ENCODE measurements around the gene LRCH1.

The LRCH1 gene

DNA sequence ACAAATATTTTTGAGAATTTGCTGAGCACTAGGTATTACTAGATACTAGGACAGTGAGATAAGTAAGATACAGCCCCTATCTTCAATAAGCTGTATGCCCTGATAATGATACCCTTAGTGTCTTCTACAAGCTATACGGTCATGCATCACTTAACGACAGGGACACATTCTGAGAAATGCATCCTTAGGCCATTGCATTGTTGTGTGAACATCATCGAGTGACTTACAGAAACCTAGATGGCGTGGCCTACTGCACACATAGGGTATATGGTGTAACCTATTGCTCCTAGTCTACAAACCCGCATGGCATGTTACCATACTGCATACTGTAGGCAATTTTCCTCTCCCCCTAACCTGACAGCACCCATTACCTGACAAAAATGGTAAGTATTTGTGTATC lies 64.9 kb downstream of the LRCH1 start:
- Histone ChIP-seq H3K9me3 (ENCODE audit: control insufficient read depth, insufficient read depth, low read length) (no peaks in the 10 kb centered on the region), H3K9ac (ENCODE audit: low read depth, low read length) (no peak overlapping the region), H3K27ac (ENCODE audit: low read depth, low read length) (no peak overlapping the region), H3K4me3 (ENCODE audit: low read depth, low read length) (no peak overlapping the region), H3K4me1 (ENCODE audit: control insufficient read depth, insufficient read depth, low read length) (peaks cover 60% of the 10 kb centered on the region), H3K27me3 (ENCODE audit: control insufficient read depth, insufficient read depth, low read length) (no peaks in the 10 kb centered on the region), H3K36me3 (ENCODE audit: control insufficient read depth, insufficient read depth, low read length) (no peaks in the 10 kb centered on the region)

DNA sequence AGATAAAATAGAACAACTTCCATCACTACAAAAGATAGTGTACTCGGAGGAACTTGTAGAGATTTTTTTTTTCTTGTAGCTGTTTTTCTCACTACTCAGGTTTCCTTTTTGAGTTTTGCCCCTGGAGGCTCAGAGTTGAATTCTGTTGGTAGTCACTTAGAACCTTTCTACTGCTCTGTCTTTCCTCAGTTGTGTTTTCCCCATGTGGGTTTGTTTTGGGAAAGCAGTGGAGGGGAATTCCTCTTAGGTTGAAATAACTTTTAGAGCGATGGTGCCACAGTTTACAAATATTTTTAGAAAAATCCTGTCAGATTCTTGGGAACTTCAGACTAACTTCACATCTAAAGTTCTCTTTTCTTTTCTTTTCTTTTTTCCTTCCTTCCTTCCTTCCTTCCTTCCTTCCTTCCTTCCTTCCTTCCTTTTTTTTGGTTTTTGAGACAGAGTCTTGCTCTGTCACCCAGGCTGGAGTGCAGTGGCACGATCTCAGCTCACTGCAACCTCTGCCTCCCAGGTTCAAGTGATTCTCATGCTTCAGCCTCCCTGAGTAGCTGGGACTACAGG lies 65.8 kb downstream of the LRCH1 start:
- no peak overlapping the region for H3K27ac ChIP-seq (ENCODE audit: low read depth, low read length)

DNA sequence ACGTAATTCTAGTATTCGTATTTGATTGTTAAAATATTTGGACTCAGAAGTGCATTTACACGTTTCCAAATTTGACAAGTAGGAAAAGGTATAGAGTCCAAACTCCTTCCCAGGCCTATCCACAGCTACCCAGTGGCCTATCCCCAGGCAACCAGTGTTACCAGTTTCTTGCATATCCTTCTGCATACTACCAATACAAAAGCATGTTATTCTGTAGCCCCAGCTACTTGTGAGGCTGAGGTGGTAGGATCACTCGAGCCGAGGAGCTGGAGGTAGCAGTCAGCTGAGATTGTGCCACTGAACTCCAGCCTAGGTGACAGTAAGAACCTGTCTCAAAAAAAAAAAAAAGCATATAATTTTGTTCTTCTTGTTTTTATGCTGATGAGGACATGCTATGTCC lies 67.1 kb downstream of the LRCH1 start:
- no peak overlapping the region for H3K4me3 ChIP-seq (ENCODE audit: low read depth, low read length)
- H3K27ac ChIP-seq (ENCODE audit: low read depth, low read length): no peak overlapping the region
- peaks cover 60% of the 10 kb centered on the region for H3K4me1 ChIP-seq (ENCODE audit: control insufficient read depth, insufficient read depth, low read length)
- H3K27me3 ChIP-seq (ENCODE audit: control insufficient read depth, insufficient read depth, low read length): no peaks in the 10 kb centered on the region
- H3K36me3 ChIP-seq (ENCODE audit: control insufficient read depth, insufficient read depth, low read length): no peaks in the 10 kb centered on the region
- H3K9ac ChIP-seq (ENCODE audit: low read depth, low read length): no peak overlapping the region; the same call in 1 of the 2 replicates
- H3K9me3 ChIP-seq (ENCODE audit: control insufficient read depth, insufficient read depth, low read length): no peaks in the 10 kb centered on the region

More for the DNA sequence above, 65.8 kb downstream of the LRCH1 start:
- H3K36me3 ChIP-seq (ENCODE audit: control insufficient read depth, insufficient read depth, low read length): no peaks in the 10 kb centered on the region
- H3K9ac ChIP-seq (ENCODE audit: low read depth, low read length): no peak overlapping the region
- H3K4me3 ChIP-seq (ENCODE audit: low read depth, low read length): no peak overlapping the region
- peaks cover 57% of the 10 kb centered on the region for H3K4me1 ChIP-seq (ENCODE audit: control insufficient read depth, insufficient read depth, low read length)
- H3K9me3 ChIP-seq (ENCODE audit: control insufficient read depth, insufficient read depth, low read length): no peaks in the 10 kb centered on the region
- H3K27me3 ChIP-seq (ENCODE audit: control insufficient read depth, insufficient read depth, low read length): no peaks in the 10 kb centered on the region

DNA sequence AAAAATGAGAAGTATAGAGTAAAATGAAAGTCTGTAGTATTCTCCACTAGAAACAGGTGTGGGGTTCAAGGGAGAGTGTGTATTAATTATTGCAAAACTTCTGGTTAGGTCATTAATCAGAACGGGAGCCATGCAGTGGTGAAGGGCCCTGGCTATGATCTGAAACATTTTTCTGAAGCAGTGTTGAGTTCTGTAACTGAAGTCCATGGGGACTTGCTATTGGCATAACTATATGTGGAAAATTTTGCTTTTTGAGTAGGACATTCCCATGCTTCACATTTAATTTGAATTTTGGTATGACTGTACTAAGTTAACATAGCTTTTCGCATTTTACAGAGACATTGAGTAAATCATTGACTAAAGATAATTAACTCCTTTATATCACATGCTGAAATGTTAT lies 67.5 kb downstream of the LRCH1 start:
- Histone ChIP-seq H3K27me3 (ENCODE audit: control insufficient read depth, insufficient read depth, low read length) (no peaks in the 10 kb centered on the region), H3K4me1 (ENCODE audit: control insufficient read depth, insufficient read depth, low read length) (peaks cover 58% of the 10 kb centered on the region), H3K9ac (ENCODE audit: low read depth, low read length) (no peak overlapping the region), H3K27ac (ENCODE audit: low read depth, low read length) (no peak overlapping the region), H3K4me3 (ENCODE audit: low read depth, low read length) (no peak overlapping the region), H3K36me3 (ENCODE audit: control insufficient read depth, insufficient read depth, low read length) (no peaks in the 10 kb centered on the region), H3K9me3 (ENCODE audit: control insufficient read depth, insufficient read depth, low read length) (no peaks in the 10 kb centered on the region)

DNA sequence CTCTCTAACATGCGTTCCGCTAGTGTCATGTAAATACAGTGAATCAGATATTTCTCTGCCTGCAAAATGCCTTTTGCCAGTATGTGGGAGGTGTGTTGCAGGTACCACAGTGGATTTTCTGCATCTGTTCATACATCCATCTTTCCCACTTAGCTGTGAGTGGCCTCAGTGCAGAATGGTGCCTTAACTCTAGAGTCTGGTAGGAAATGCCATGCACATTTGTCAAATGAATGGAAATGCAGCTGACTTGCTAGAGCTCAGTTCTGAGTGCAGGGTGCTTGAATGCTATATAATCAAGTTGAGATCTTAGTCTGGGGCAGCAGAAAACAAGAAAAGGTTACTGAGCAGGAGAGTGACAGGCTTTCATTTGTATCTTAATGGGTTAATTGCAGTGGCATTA lies 68.2 kb downstream of the LRCH1 start:
- H3K27ac ChIP-seq (ENCODE audit: low read depth, low read length): no peak overlapping the region
- no peaks in the 10 kb centered on the region for H3K9me3 ChIP-seq (ENCODE audit: control insufficient read depth, insufficient read depth, low read length)
- no peak overlapping the region for H3K9ac ChIP-seq (ENCODE audit: low read depth, low read length)
- no peaks in the 10 kb centered on the region for H3K27me3 ChIP-seq (ENCODE audit: control insufficient read depth, insufficient read depth, low read length)
- H3K4me1 ChIP-seq (ENCODE audit: control insufficient read depth, insufficient read depth, low read length): peaks cover 56% of the 10 kb centered on the region
- H3K4me3 ChIP-seq (ENCODE audit: low read depth, low read length): no peak overlapping the region
- no peaks in the 10 kb centered on the region for H3K36me3 ChIP-seq (ENCODE audit: control insufficient read depth, insufficient read depth, low read length)

DNA sequence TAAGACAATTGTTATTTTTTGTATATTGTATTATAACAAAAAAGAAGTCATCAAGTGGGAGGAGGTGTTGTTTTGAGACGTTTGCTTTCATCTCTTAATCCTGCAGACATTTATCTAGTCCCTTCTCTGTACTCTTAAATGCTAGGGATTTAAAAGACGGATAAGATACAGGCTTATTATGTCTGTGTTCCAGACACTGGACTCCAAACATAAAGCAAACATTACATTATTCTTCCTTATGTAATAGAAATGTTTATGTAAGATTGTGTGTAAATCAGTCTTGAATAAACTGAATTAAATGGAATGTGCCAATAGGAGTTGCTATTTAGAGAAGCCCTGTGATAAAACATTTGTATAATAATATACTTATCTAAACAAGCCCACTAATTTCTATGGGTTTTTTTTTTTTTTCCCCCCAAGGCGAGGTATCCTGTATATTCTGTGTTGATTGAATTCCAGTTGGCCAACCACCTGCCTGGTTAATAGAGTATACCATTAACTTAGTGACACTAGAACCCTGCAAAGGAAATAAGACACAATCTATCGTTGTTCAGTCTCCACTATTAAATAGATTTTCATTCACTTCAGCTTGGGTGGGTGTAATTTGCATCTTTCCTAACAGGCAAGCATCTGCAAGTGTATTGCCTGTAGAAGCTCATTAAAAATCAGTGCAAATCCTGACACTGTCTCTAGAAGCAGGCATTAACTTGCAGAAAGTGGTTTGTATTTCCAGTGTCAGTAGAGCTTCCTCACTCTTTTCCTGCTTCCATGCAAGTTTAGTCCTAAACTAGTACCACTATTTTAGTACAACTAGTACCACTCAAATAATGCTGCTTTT lies 69.0 kb downstream of the LRCH1 start:
- Histone ChIP-seq H3K27ac (ENCODE audit: low read depth, low read length) (no peak overlapping the region), H3K36me3 (ENCODE audit: control insufficient read depth, insufficient read depth, low read length) (no peaks in the 10 kb centered on the region), H3K9me3 (ENCODE audit: control insufficient read depth, insufficient read depth, low read length) (no peaks in the 10 kb centered on the region), H3K4me1 (ENCODE audit: control insufficient read depth, insufficient read depth, low read length) (peaks cover 55% of the 10 kb centered on the region), H3K9ac (ENCODE audit: low read depth, low read length) (no peak overlapping the region), H3K4me3 (ENCODE audit: low read depth, low read length) (no peak overlapping the region), H3K27me3 (ENCODE audit: control insufficient read depth, insufficient read depth, low read length) (no peaks in the 10 kb centered on the region)

DNA sequence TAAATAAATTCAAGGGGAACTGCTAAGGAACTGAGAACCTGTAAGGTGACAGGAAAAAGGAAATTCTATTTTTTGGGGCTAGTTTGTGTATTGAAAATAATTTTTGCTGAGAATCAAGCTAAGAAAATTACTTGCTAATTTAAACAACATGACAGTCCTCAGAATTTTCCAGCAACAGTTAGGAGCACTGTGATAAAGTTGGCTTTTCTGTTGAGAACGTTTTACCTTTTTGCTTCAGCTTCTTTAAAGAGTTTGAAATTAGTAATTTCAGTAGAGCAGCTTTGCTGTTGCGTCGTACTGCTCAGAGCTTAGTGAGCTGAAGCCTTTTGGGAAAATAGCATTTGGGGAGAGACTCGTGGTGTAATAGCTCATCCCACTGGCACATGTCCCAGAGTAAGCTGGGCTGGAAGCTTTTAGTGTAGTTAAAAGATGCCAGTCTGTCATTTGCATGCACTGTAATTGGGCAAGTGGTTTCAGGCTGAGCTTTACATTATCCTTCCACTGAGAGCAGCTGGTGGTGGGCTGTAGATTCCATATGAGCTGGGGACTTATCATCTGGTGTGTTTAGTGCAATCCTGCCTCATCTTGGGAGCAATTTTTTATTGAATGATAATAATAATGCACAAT lies 69.8 kb downstream of the LRCH1 start:
- H3K9me3 ChIP-seq (ENCODE audit: control insufficient read depth, insufficient read depth, low read length): no peaks in the 10 kb centered on the region
- no peak overlapping the region for H3K9ac ChIP-seq (ENCODE audit: low read depth, low read length)
- H3K36me3 ChIP-seq (ENCODE audit: control insufficient read depth, insufficient read depth, low read length): no peaks in the 10 kb centered on the region
- H3K27me3 ChIP-seq (ENCODE audit: control insufficient read depth, insufficient read depth, low read length): no peaks in the 10 kb centered on the region
- no peak overlapping the region for H3K4me3 ChIP-seq (ENCODE audit: low read depth, low read length)
- peaks cover 50% of the 10 kb centered on the region for H3K4me1 ChIP-seq (ENCODE audit: control insufficient read depth, insufficient read depth, low read length)
- H3K27ac ChIP-seq (ENCODE audit: low read depth, low read length): no peak overlapping the region

DNA sequence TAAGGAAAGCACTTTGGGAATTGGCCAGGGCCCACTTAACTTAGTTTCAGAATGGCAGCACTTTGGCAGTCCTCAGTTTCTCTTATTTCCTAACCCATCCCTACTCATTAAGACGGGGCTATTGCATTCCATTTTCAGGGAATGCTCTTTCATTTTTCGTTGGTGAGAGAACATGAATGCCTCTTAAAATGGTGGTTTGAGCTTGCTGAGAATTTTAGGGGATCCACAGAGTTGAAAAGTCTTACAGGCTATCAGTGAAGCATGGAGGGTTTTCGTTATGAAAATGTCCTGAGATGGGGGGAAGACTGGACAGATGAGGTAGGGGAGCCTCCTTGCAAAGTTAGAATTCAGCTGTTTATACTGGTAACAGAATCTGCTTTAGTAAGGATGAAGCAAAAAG lies 71.4 kb downstream of the LRCH1 start:
- Histone ChIP-seq H3K4me1 (ENCODE audit: control insufficient read depth, insufficient read depth, low read length) (peaks cover 51% of the 10 kb centered on the region), H3K27me3 (ENCODE audit: control insufficient read depth, insufficient read depth, low read length) (no peaks in the 10 kb centered on the region), H3K36me3 (ENCODE audit: control insufficient read depth, insufficient read depth, low read length) (no peaks in the 10 kb centered on the region; the same call in 1 of the 2 replicates), H3K9ac (ENCODE audit: low read depth, low read length) (no peak overlapping the region), H3K27ac (ENCODE audit: low read depth, low read length) (no peak overlapping the region), H3K4me3 (ENCODE audit: low read depth, low read length) (no peak overlapping the region), H3K9me3 (ENCODE audit: control insufficient read depth, insufficient read depth, low read length) (no peaks in the 10 kb centered on the region)

DNA sequence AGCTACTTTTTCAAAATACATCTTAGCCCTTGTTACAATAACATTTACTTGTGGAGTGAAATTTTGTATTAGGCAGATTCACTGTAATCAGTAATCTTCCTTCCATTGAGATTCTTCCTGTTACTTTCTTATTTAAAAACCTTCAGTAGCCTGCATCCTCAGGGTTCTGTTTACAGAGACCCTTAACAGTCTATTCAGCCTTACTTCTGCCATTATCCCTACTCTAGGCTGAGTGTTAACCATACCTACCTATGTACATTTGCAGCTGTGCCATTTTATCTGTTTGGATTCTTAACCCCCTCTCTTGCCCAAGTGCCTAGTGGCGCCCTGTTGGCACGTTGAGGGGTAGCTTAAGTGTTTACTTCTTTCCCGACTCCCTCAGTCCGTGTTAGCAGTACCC lies 71.9 kb downstream of the LRCH1 start:
- Histone ChIP-seq H3K9me3 (ENCODE audit: control insufficient read depth, insufficient read depth, low read length) (no peaks in the 10 kb centered on the region), H3K4me1 (ENCODE audit: control insufficient read depth, insufficient read depth, low read length) (peaks cover 53% of the 10 kb centered on the region)

DNA sequence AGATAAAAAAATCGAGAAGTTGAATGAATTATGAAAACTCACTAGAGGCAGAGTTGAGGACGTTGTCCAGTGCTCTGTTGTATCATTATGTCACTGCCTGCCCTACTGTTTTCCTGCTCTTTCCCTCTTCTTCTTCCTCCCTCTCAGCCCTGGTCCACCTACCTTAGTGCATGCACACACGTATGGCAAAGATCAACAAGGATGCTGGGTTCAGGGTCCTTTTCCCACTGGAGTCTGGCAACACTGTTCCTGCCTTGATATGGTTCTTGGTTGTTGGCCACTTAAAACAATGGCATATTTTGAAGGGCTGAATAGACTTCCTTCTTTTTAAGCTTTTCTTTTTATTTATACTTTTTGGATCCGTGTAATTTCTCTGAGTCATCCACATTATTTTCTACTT lies 74.5 kb downstream of the LRCH1 start:
- Histone ChIP-seq H3K4me1 (ENCODE audit: control insufficient read depth, insufficient read depth, low read length) (peaks cover 41% of the 10 kb centered on the region), H3K9me3 (ENCODE audit: control insufficient read depth, insufficient read depth, low read length) (no peaks in the 10 kb centered on the region), H3K9ac (ENCODE audit: low read depth, low read length) (no peak overlapping the region)

More for the DNA sequence above, 71.9 kb downstream of the LRCH1 start:
- Histone ChIP-seq H3K9ac (ENCODE audit: low read depth, low read length) (no peak overlapping the region), H3K27ac (ENCODE audit: low read depth, low read length) (no peak overlapping the region), H3K4me3 (ENCODE audit: low read depth, low read length) (no peak overlapping the region), H3K27me3 (ENCODE audit: control insufficient read depth, insufficient read depth, low read length) (no peaks in the 10 kb centered on the region), H3K36me3 (ENCODE audit: control insufficient read depth, insufficient read depth, low read length) (no peaks in the 10 kb centered on the region; the same call in 1 of the 2 replicates)

More for the DNA sequence above, 74.5 kb downstream of the LRCH1 start:
- no peaks in the 10 kb centered on the region; the same call in 1 of the 2 replicates for H3K36me3 ChIP-seq (ENCODE audit: control insufficient read depth, insufficient read depth, low read length)
- no peak overlapping the region for H3K4me3 ChIP-seq (ENCODE audit: low read depth, low read length)
- H3K27me3 ChIP-seq (ENCODE audit: control insufficient read depth, insufficient read depth, low read length): no peaks in the 10 kb centered on the region
- H3K27ac ChIP-seq (ENCODE audit: low read depth, low read length): no peak overlapping the region
